Caco-2 (cell line): Measurements from ENCODE around the gene SLC17A9. TPM values are rescaled to one million over a fixed set of nuclear protein-coding genes. Genes with fewer than 3 reads are reported as not detected.

ENCODE experiments used
- BruUV-seq: library from RNA; stranded (reverse); fragments of 400-500 nt; replicated peaks from 2 replicates; lab custom pipeline; 2021; lab: Mats Ljungman, UMichigan
- CTCF ChIA-PET: fragments of 300-600 bp; sonication (Branson Sonifier 250); formaldehyde crosslinking; loops from one replicate; lab custom pipeline; 2022; ENCODE audit warnings: antibody characterized with exemption; lab: Charles Lee
- POLR2A ChIA-PET: fragments of 300-600 bp; sonication (Branson Sonifier 250); formaldehyde crosslinking; loops from one replicate; lab custom pipeline; 2022; ENCODE audit warnings: antibody characterized with exemption; lab: Charles Lee
- DNase-seq, 2 experiments: peaks; one replicate each; pipeline versions ENCODE4 v3.0.0 to v3.0.0-alpha.2; 2020 to 2022
- H3K27me3 ChIP-seq: replicated peaks from 2 replicates; pipeline ENCODE4 v1.6.0; 2011; ENCODE audit warnings: low read length; ENCODE audit not compliant: control insufficient read depth, insufficient read depth
- H3K36me3 ChIP-seq: 2 replicates; pipeline ENCODE4 v1.5.1; 2011; ENCODE audit warnings: low read length; ENCODE audit not compliant: control insufficient read depth, insufficient read depth
- H3K4me1 ChIP-seq: fragments of 250-450 bp; sonication (Bioruptor Pico); 2 replicates; pipeline ENCODE4 v1.5.1; 2020; ENCODE audit warnings: mild to moderate bottlenecking
- H3K4me3 ChIP-seq: 2 replicates; pipeline ENCODE4 v1.5.1; 2011; ENCODE audit warnings: low read depth, mild to moderate bottlenecking, control low read depth, low read length
- H3K9me3 ChIP-seq: fragments of 250-450 bp; sonication (Bioruptor Pico); 2 replicates; pipeline ENCODE4 v1.5.1; 2020; ENCODE audit warnings: mild to moderate bottlenecking, moderate library complexity
- H3K27ac Mint-ChIP-seq: one replicate; pipeline ENCODE4 v1.8.0; 2022; ENCODE audit warnings: mixed read lengths; ENCODE audit not compliant: unreplicated experiment
- H3K27me3 Mint-ChIP-seq: one replicate; pipeline ENCODE4 v1.8.0; 2022; ENCODE audit warnings: mixed read lengths; ENCODE audit not compliant: insufficient read depth, unreplicated experiment
- H3K36me3 Mint-ChIP-seq: one replicate; pipeline ENCODE4 v1.8.0; 2022; ENCODE audit warnings: mild to moderate bottlenecking, mixed read lengths; ENCODE audit not compliant: insufficient read depth, unreplicated experiment
- H3K4me1 Mint-ChIP-seq: one replicate; pipeline ENCODE4 v1.8.0; 2022; ENCODE audit warnings: low read depth, mixed read lengths; ENCODE audit not compliant: unreplicated experiment
- H3K4me3 Mint-ChIP-seq: one replicate; pipeline ENCODE4 v1.8.0; 2022; ENCODE audit warnings: mild to moderate bottlenecking, moderate library complexity, mixed read lengths; ENCODE audit not compliant: unreplicated experiment
- H3K9me3 Mint-ChIP-seq: one replicate; pipeline ENCODE4 v1.8.0; 2022; ENCODE audit warnings: mixed read lengths; ENCODE audit not compliant: unreplicated experiment
- intact Hi-C: fragments of 100-400 bp; cut with micrococcal nuclease; formaldehyde crosslinking; loops from one replicate; pipeline ENCODE4 v1.10.0; 2022; ENCODE audit not compliant: unreplicated experiment
- total RNA-seq: library from RNA; stranded (reverse); gene quantifications from 2 replicates; pipeline ENCODE4 v1.2.3, GENCODE V29; 2022
- TF ChIP-seq, protein P1 (sequence below), 2 experiments: fragments of 200-600 bp in 1 of 2; IDR thresholded peaks; 1 replicate in 1 of 2; 2 replicates in 1 of 2; pipeline versions ENCODE4 v1.5.1 to v1.8.0; 2011 to 2022; ENCODE audit warnings: antibody characterized with exemption in 1 of 2, control low read depth in 1 of 2, inconsistent platforms in 1 of 2, low read depth in 1 of 2, low read length in 1 of 2, mild to moderate bottlenecking in 1 of 2, moderate library complexity in 1 of 2; ENCODE audit not compliant: insufficient read depth in 1 of 2, severe bottlenecking in 1 of 2, unreplicated experiment in 1 of 2

SLC17A9 gene
- total RNA-seq, 1 experiment from 2014 or later = 64.7 TPM

GRCh38 chr20:62945771-62946339 is 6.7 kb upstream of the SLC17A9 start:
- H3K27me3 ChIP-seq = no peaks in the 10 kb centered on the region
- H3K36me3 ChIP-seq = peaks cover 30% of the 10 kb centered on the region
- ChIA-PET POLR2A (no interaction called here), CTCF (no interaction called here)
- no peak overlapping the region for H3K4me3 ChIP-seq
- TF ChIP-seq, protein P1, sequence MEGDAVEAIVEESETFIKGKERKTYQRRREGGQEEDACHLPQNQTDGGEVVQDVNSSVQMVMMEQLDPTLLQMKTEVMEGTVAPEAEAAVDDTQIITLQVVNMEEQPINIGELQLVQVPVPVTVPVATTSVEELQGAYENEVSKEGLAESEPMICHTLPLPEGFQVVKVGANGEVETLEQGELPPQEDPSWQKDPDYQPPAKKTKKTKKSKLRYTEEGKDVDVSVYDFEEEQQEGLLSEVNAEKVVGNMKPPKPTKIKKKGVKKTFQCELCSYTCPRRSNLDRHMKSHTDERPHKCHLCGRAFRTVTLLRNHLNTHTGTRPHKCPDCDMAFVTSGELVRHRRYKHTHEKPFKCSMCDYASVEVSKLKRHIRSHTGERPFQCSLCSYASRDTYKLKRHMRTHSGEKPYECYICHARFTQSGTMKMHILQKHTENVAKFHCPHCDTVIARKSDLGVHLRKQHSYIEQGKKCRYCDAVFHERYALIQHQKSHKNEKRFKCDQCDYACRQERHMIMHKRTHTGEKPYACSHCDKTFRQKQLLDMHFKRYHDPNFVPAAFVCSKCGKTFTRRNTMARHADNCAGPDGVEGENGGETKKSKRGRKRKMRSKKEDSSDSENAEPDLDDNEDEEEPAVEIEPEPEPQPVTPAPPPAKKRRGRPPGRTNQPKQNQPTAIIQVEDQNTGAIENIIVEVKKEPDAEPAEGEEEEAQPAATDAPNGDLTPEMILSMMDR (IDR thresholded peaks at IDR 0.05; ENCODE audit: insufficient read depth in 1 of 2, low read depth in 1 of 2, low read length in 1 of 2, severe bottlenecking in 1 of 2, unreplicated experiment in 1 of 2) = no peak
- BruUV-seq = no TSS peak
- H3K9me3 Mint-ChIP-seq = peaks cover 14% of the 10 kb centered on the region
- H3K4me3 Mint-ChIP-seq = no peak overlapping the region
- H3K4me1 Mint-ChIP-seq = no peaks in the 10 kb centered on the region
- DNase-seq = peak in 1 of 2 experiments; percentile 41
- H3K27ac Mint-ChIP-seq = no peak overlapping the region
- peaks cover 100% of the 10 kb centered on the region for H3K36me3 Mint-ChIP-seq
- H3K9me3 ChIP-seq = no peaks in the 10 kb centered on the region
- H3K27me3 Mint-ChIP-seq = no peaks in the 10 kb centered on the region
- no peaks in the 10 kb centered on the region for H3K4me1 ChIP-seq
- intact Hi-C loops = no loop called here

DNA sequence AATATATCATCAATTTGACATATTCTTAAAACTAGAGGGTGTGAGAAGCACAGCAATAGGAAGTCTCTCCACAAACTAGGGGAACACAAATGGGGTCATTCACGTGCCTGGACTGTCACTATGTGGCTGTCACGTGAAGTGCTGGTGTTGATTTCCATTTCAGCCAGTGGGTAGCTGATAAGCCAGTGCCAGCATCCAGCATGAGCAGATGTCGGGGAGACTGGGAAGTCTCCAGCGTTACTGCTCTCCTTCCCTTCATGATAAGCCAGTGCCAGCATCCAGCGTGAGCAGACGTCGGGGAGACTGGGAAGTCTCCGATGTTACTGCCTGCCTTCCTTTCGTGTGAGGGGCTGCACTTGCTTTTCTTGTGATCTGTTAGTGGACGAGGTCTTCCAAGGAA is 5.6 kb upstream of the SLC17A9 start:
- ChIA-PET POLR2A (no interaction called here), CTCF (interaction anchor here (0.6 to 1.0 kb wide), 2 partner anchors 46 to 124 kb away, joined by 3 read pairs; no protein-coding TSS in a partner anchor)
- no TSS peak for BruUV-seq

DNA sequence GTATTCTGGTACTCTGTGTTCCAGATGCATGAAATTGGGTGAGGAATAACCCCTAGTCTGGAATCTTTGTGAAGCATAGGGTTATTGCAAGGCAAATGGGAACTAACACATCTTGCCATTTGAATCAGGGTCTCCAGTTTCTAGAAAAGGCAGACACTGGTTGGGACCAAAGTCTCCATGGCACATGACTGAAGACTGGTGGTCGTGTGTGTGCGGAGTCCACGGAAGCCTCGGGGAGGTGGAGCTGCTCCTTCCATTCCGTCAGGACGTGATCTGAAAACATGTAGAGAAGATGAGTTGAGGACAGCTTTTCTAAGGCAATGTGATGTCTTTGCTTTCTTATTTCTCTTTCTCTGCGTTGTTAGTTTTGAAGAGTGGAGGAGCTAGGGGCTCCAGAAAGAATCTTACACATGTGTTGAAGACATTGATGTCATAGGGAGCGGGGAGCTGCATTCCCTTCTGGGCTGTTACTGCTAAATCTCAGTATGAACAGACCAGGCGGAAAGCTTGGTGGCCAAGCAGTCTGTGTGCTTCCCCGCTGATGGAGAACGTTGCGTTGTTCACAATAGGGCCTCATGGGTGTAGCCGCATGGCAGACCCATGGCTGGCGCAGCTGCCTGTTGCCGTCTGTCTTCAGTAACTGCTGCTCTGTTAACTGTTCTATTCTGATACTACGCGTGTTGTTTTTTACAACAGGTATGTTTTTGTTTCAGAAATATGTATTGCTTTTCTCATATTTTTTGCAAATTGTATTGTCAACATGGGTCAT is 4.8 kb upstream of the SLC17A9 start:
- TF ChIP-seq, protein P1 (IDR thresholded peaks at IDR 0.05; ENCODE audit: insufficient read depth in 1 of 2, low read depth in 1 of 2, low read length in 1 of 2, severe bottlenecking in 1 of 2, unreplicated experiment in 1 of 2) = no peak
- H3K36me3 Mint-ChIP-seq = peaks cover 98% of the 10 kb centered on the region
- ChIA-PET CTCF (interaction anchor here (0.6 to 1.0 kb wide), 2 partner anchors 47 to 125 kb away, joined by 3 read pairs; no protein-coding TSS in a partner anchor), POLR2A (interaction anchor here (0.6 to 0.9 kb wide), 3 partner anchors 9 to 61 kb away, joined by 3 to 5 read pairs (median 4); partner anchors contain the start of gene GID8)
- Histone ChIP-seq H3K36me3 (peaks cover 29% of the 10 kb centered on the region), H3K4me3 (no peak overlapping the region), H3K27me3 (no peaks in the 10 kb centered on the region), H3K4me1 (peaks cover 11% of the 10 kb centered on the region), H3K9me3 (no peaks in the 10 kb centered on the region)
- no peaks in the 10 kb centered on the region for H3K27me3 Mint-ChIP-seq
- intact Hi-C loops = no loop called here
- peak in 1 of 2 experiments; percentile 22 for DNase-seq
- no TSS peak for BruUV-seq
- no peak overlapping the region for H3K4me3 Mint-ChIP-seq
- no peak overlapping the region for H3K27ac Mint-ChIP-seq
- peaks cover 5% of the 10 kb centered on the region for H3K4me1 Mint-ChIP-seq
- peaks cover 14% of the 10 kb centered on the region for H3K9me3 Mint-ChIP-seq

More for the DNA sequence above, 5.6 kb upstream of the SLC17A9 start:
- no peaks in the 10 kb centered on the region for H3K9me3 ChIP-seq
- peaks cover 14% of the 10 kb centered on the region for H3K9me3 Mint-ChIP-seq
- H3K4me1 Mint-ChIP-seq = no peaks in the 10 kb centered on the region
- H3K27ac Mint-ChIP-seq = no peak overlapping the region
- no peak overlapping the region for H3K4me3 Mint-ChIP-seq
- H3K36me3 Mint-ChIP-seq = peaks cover 100% of the 10 kb centered on the region
- no peaks in the 10 kb centered on the region for H3K27me3 ChIP-seq
- no peaks in the 10 kb centered on the region for H3K27me3 Mint-ChIP-seq
- peaks cover 7% of the 10 kb centered on the region for H3K4me1 ChIP-seq
- intact Hi-C loops = no loop called here
- TF ChIP-seq, protein P1 (IDR thresholded peaks at IDR 0.05; ENCODE audit: insufficient read depth in 1 of 2, low read depth in 1 of 2, low read length in 1 of 2, severe bottlenecking in 1 of 2, unreplicated experiment in 1 of 2) = no peak
- DNase-seq = peak in 1 of 2 experiments; percentile 38
- H3K4me3 ChIP-seq = no peak overlapping the region
- H3K36me3 ChIP-seq = peaks cover 29% of the 10 kb centered on the region
